HEK293T (cell line): ENCODE measurements around the gene SLC37A1.
A peak's percentile ranks its signal among the peaks of the same experiment; 100 is the strongest.

Source experiments
- CTCF ChIA-PET: fragments of 350-600 bp; formaldehyde crosslinking; extraction: SDS; loops from one replicate; lab custom pipeline; 2021; ENCODE audit warnings: antibody characterized with exemption, inconsistent platforms; lab: Yijun Ruan, JAX
- POLR2A ChIA-PET: fragments of 350-600 bp; formaldehyde crosslinking; extraction: SDS; loops from one replicate; lab custom pipeline; 2020; ENCODE audit warnings: antibody characterized with exemption, inconsistent platforms; lab: Yijun Ruan, JAX
- DNase-seq: peaks from one replicate; pipeline ENCODE4 v3.0.0; 2012; ENCODE audit warnings: mixed read lengths; ENCODE audit errors: extremely low spot score
- ARNT ChIP-seq: fragments of 450-650 bp; IDR thresholded peaks from 2 replicates; pipeline ENCODE4 v1.6.1; 2017; ENCODE audit warnings: mild to moderate bottlenecking
- BHLHE40 ChIP-seq: fragments of 450-650 bp; IDR thresholded peaks from 2 replicates; pipeline ENCODE4 v1.6.1; 2016; ENCODE audit warnings: mild to moderate bottlenecking, moderate library complexity, borderline replicate concordance
- CTBP1 ChIP-seq: fragments of 450-650 bp; IDR thresholded peaks from 2 replicates; pipeline ENCODE4 v1.6.1; 2016; ENCODE audit warnings: borderline replicate concordance
- ELF4 ChIP-seq: fragments of 450-650 bp; IDR thresholded peaks from 2 replicates; pipeline ENCODE4 v1.6.1; 2017; ENCODE audit warnings: antibody characterized with exemption
- FOXA1 ChIP-seq: fragments of 450-650 bp; IDR thresholded peaks from 2 replicates; pipeline ENCODE4 v1.6.1; 2016; ENCODE audit warnings: mild to moderate bottlenecking
- FOXK2 ChIP-seq: fragments of 450-650 bp; IDR thresholded peaks from 2 replicates; pipeline ENCODE4 v1.6.1; 2016; ENCODE audit warnings: mild to moderate bottlenecking
- FOXM1 ChIP-seq: fragments of 450-650 bp; IDR thresholded peaks from 2 replicates; pipeline ENCODE4 v1.6.1; 2017; ENCODE audit warnings: mild to moderate bottlenecking, borderline replicate concordance
- HDGF ChIP-seq: fragments of 450-650 bp; IDR thresholded peaks from 2 replicates; pipeline ENCODE4 v1.6.1; 2017; ENCODE audit warnings: antibody characterized with exemption, borderline replicate concordance
- L3MBTL2 ChIP-seq: fragments of 450-650 bp; conservative IDR thresholded peaks from 2 replicates; pipeline ENCODE4 v1.6.1; 2016; ENCODE audit warnings: mild to moderate bottlenecking
- LEF1 ChIP-seq: fragments of 450-650 bp; IDR thresholded peaks from 2 replicates; pipeline ENCODE4 v1.6.1; 2017; ENCODE audit warnings: mild to moderate bottlenecking, borderline replicate concordance
- NFRKB ChIP-seq: fragments of 450-650 bp; IDR thresholded peaks from 2 replicates; pipeline ENCODE4 v1.6.1; 2016; ENCODE audit warnings: mild to moderate bottlenecking, moderate library complexity
- SP1 ChIP-seq: fragments of 450-650 bp; IDR thresholded peaks from 2 replicates; pipeline ENCODE4 v1.6.1; 2017
- SUZ12 ChIP-seq: fragments of 450-650 bp; IDR thresholded peaks from 2 replicates; pipeline ENCODE4 v1.6.1; 2016; ENCODE audit warnings: mild to moderate bottlenecking
- TARDBP ChIP-seq: fragments of 450-650 bp; IDR thresholded peaks from 2 replicates; pipeline ENCODE4 v1.6.1; 2016
- ZNF384 ChIP-seq: fragments of 450-650 bp; IDR thresholded peaks from 2 replicates; pipeline ENCODE4 v1.6.1; 2016
- TF ChIP-seq, protein P1 (sequence below): fragments of 450-650 bp; IDR thresholded peaks from 2 replicates; pipeline ENCODE4 v1.6.1; 2016

SLC37A1 gene

DNA sequence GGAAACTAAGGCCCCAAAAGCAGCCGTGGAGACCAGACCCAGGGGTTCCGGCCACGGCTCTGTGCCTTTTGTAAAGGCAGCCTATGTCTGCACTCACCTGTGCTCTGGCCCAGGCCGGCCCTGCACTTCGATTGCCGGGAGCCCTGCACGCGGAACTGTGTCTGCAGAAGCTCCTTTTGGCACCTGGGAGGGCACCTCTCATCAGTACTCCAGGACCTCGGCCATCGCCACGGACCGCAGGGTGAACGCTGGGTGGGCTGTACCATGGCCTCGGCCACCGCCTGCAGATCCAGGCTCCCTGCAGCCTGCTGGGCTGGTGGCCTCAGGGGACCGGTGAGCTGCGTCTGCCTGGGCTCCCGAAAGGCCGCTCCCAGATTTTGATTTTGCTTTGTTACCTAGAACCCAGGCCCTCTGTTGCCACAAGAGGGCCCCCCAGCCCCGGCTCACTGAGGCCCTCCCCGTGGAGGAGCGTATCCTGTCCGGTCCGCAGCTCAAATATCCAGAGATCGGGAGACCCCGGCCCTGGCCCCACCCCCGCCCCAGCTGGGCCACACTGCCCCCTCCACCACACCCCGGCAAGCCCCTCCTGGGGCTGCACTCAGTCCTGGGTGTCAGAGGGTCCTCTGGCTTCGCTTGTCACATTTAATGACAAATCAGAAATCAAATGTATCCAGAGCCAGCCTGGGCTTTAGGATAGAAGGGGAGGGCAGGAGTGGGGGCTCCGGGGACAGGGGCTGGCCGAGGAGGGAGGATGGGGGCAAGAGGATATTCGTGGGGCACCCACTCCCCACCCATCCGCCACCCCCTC is 79.6 kb downstream of the SLC37A1 start:
- peak; percentile 92 for DNase-seq
- TF ChIP-seq SUZ12 (no peak), L3MBTL2 (no peak)
- ChIA-PET POLR2A (interaction anchor here (1.9 kb wide), 1 partner anchor 300 kb away, joined by 5 read pairs; the partner anchor contains the start of gene NDUFV3), CTCF (interaction anchor here (0.6 to 1.3 kb wide), 7 partner anchors 11 to 384 kb away, joined by 3 to 5 read pairs (median 3); no protein-coding TSS in a partner anchor)

- POLR2A ChIA-PET = no interaction called here
- TF ChIP-seq SP1 (no peak), ELF4 (no peak), BHLHE40 (no peak), L3MBTL2 (no peak), HDGF (no peak), FOXM1 (no peak), LEF1 (no peak), FOXK2 (no peak), ZNF384 (no peak), SUZ12 (no peak), NFRKB (no peak), ARNT (no peak)
- TF ChIP-seq, protein P1, sequence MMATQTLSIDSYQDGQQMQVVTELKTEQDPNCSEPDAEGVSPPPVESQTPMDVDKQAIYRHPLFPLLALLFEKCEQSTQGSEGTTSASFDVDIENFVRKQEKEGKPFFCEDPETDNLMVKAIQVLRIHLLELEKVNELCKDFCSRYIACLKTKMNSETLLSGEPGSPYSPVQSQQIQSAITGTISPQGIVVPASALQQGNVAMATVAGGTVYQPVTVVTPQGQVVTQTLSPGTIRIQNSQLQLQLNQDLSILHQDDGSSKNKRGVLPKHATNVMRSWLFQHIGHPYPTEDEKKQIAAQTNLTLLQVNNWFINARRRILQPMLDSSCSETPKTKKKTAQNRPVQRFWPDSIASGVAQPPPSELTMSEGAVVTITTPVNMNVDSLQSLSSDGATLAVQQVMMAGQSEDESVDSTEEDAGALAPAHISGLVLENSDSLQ = no peak
- CTCF ChIA-PET = interaction anchor here (0.6 kb wide), 1 partner anchor 197 kb away, joined by 4 read pairs; no protein-coding TSS in a partner anchor
- DNase-seq = no peak
Observed at GRCh38 chr21:42594616-42595282, 81.1 kb downstream of the SLC37A1 start.

DNA sequence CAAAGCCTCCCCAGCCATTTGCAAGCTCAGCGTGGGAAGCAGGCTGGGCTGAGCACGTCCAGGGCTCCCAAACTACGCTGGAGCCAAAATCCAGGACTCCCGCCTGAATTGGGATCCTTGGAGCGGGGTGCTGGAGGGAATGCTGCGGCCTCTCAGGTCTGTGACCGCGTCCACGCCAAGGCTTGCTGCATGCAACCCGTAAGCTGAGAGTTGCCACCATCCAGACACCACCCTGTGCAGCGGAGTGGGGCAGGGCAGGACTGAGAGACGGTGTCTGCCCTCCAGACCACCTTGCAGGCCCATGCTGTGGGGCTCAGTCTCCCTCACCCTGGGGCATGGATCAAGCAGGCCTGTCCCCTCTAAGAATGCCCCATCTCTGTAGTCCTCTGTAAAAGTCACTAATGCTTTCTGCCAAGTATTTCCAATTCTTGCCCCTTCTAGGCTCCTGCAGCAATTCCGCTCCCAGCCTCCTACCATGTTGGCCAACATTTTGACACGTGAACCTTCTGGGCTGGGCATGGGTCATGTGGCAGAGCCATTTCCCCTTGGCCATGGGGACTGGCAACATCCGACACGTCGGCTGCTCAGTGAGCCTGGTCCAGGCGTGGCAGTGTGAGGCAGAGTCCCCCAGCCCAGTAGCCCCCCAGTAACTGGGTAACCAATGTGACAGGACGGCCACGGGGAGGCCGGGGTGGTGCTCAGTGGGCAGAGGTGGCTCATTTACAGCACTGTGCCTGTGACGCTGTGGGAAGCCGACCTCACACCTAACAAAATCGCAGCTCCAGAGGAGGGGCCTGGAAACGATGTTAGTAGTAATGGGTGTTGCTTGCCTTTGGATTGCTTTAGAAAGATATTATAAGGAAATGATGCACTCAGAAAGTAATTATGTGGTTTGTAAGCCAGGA is 81.9 kb downstream of the SLC37A1 start:
- no peak for DNase-seq
- TF ChIP-seq FOXM1 (no peak), LEF1 (no peak)
- TF ChIP-seq, protein P1 = no peak
- CTCF ChIA-PET = no interaction called here
- POLR2A ChIA-PET = no interaction called here

- no peak for TF ChIP-seq ELF4
- no peak for TF ChIP-seq FOXM1
- no peak for TF ChIP-seq FOXK2
- no peak for TF ChIP-seq LEF1
- TF ChIP-seq ZNF384 = no peak
- no peak for TF ChIP-seq ARNT
- no peak for TF ChIP-seq HDGF
- no peak for TF ChIP-seq BHLHE40
- no peak for TF ChIP-seq NFRKB
- TF ChIP-seq CTBP1 = no peak
- TF ChIP-seq SP1 = no peak
- TF ChIP-seq SUZ12 = no peak
- TF ChIP-seq FOXA1 = no peak
- no peak for DNase-seq
- CTCF ChIA-PET = no interaction called here
- POLR2A ChIA-PET = no interaction called here
Observed at GRCh38 chr21:42596657-42597056, 83.0 kb downstream of the SLC37A1 start.

DNA sequence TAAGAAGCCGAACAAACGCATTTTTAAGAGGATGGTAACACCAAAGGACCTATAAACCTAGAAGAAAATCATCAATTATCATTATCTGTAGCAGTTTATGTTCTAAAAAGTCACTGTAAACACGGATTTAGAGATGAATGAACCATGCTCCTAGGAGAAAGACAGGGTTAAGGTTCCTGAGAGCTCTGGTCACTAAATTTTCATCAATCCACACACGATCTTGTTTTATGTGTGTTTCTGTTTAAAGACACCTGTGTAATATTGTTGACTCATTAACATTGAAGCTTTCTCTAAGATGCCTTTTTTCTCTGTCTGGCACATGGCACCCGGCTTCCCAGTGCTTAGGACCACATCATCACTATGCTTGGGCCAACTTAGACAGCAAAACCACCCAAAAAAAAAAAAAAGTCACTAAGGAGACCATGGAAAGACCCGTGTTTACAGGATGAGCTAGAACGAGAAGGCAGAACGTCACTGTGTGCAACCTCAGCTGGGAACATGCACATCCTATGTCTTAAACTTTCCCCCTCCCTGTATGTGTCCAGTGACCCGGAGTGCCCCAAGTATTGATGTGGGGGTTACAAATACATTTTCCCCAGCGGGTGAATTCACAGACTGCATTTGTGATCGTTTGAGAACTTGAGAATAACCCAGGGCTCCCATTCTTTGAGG is 84.0 kb downstream of the SLC37A1 start:
- CTCF ChIA-PET = no interaction called here
- DNase-seq = no peak
- TF ChIP-seq ARNT (no peak), HDGF (no peak), FOXK2 (no peak), ELF4 (no peak), ZNF384 (no peak), L3MBTL2 (no peak), TARDBP (no peak), LEF1 (no peak), SP1 (no peak), FOXM1 (no peak), CTBP1 (no peak), FOXA1 (no peak)
- POLR2A ChIA-PET = interaction anchor here (0.6 kb wide), 1 partner anchor 30 kb away, joined by 4 read pairs; no protein-coding TSS in a partner anchor

- TF ChIP-seq CTBP1 (no peak), HDGF (no peak), BHLHE40 (no peak), FOXA1 (no peak), ZNF384 (no peak), FOXM1 (no peak), L3MBTL2 (no peak), FOXK2 (no peak)
- TF ChIP-seq, protein P1 = no peak
- DNase-seq = no peak
- CTCF ChIA-PET = no interaction called here
- POLR2A ChIA-PET = interaction anchor here (0.6 kb wide), 1 partner anchor 31 kb away, joined by 4 read pairs; no protein-coding TSS in a partner anchor
Observed at GRCh38 chr21:42598159-42598735, 84.6 kb downstream of the SLC37A1 start.
